Progenitor cell of endocrine pancreas (in vitro differentiated cells): ENCODE results near the gene KEAP1. TPM values are rescaled to one million over a fixed set of nuclear protein-coding genes. Genes with fewer than 3 reads are reported as not detected.
"Not testable (repeated sequence)": the region's sequence is repeated elsewhere in the genome, so short reads cannot be mapped to it uniquely, and the experiment has no call there.

Source experiments
- DNase-seq: peaks from one replicate; pipeline ENCODE4 v3.0.0; 2021; ENCODE audit warnings: low spot score; ENCODE audit not compliant: unreplicated experiment
- H3K27ac Mint-ChIP-seq: 2 replicates; pipeline ENCODE4 v1.8.0; 2021; ENCODE audit warnings: mild to moderate bottlenecking, moderate library complexity, mixed read lengths
- H3K27me3 Mint-ChIP-seq: 2 replicates; pipeline ENCODE4 v1.8.0; 2021; ENCODE audit warnings: mixed read lengths
- H3K36me3 Mint-ChIP-seq: 2 replicates; pipeline ENCODE4 v1.8.0; 2022; ENCODE audit warnings: mixed read lengths; ENCODE audit not compliant: insufficient read depth
- H3K4me1 Mint-ChIP-seq: 2 replicates; pipeline ENCODE4 v1.8.0; 2021; ENCODE audit warnings: low read depth, mixed read lengths
- H3K4me3 Mint-ChIP-seq: 2 replicates; pipeline ENCODE4 v1.8.0; 2021; ENCODE audit warnings: low read depth, mild to moderate bottlenecking, moderate library complexity, mixed read lengths
- H3K9me3 Mint-ChIP-seq: 2 replicates; pipeline ENCODE4 v1.8.0; 2021; ENCODE audit warnings: low read depth, mixed read lengths
- CTCF ChIP-seq: fragments of 200-600 bp; sonication (generic); IDR thresholded peaks from one replicate; pipeline ENCODE4 v1.5.0; 2021; ENCODE audit warnings: antibody characterized with exemption, mild to moderate bottlenecking; ENCODE audit not compliant: unreplicated experiment
- total RNA-seq: library from RNA; stranded (reverse); gene quantifications from 2 replicates; pipeline ENCODE4 v1.2.1, GENCODE V29; 2021

The KEAP1 gene
- total RNA-seq, 1 donor from 2014 or later, result 76.6 TPM

GRCh38 chr19:10462557-10462956 lies 40.6 kb downstream of the KEAP1 start:
- TF ChIP-seq CTCF, result no peak
- Mint-ChIP-seq H3K36me3 (no peaks in the 10 kb centered on the region), H3K27me3 (peaks cover 7% of the 10 kb centered on the region), H3K27ac (no peak overlapping the region), H3K4me1 (no peaks in the 10 kb centered on the region), H3K9me3 (no peaks in the 10 kb centered on the region), H3K4me3 (no peak overlapping the region)
- no peak for DNase-seq

DNA sequence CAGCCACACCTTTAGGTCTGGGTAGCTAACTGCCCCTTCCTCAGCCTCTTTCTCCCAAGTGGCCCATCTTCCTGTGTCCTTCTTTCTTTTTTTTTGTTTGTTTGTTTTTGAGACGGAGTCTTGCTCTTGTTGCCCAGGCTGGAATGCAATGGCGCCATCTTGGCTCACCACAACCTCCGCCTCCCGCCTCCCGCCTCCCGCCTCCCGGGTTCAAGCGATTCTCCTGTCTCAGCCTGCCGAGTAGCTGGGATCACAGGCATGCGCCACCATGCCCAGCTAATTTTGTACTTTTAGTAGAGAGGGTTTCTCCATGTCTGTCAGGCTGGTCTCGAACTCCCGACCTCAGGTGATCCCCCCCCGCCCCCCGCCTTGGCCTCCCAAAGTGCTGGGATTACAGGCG lies 41.1 kb downstream of the KEAP1 start:
- not testable (repeated sequence) for DNase-seq, H3K27me3 Mint-ChIP-seq, H3K27ac Mint-ChIP-seq, H3K4me1 Mint-ChIP-seq, H3K9me3 Mint-ChIP-seq, H3K36me3 Mint-ChIP-seq, H3K4me3 Mint-ChIP-seq

- Mint-ChIP-seq H3K27ac (no peak overlapping the region), H3K4me3 (peak overlapping the region; percentile 53), H3K9me3 (no peaks in the 10 kb centered on the region), H3K4me1 (no peaks in the 10 kb centered on the region), H3K27me3 (peaks cover 7% of the 10 kb centered on the region), H3K36me3 (no peaks in the 10 kb centered on the region)
- peak; percentile 90 for DNase-seq
- TF ChIP-seq CTCF, result no peak
Observed at GRCh38 chr19:10461047-10461949, 41.9 kb downstream of the KEAP1 start.

DNA sequence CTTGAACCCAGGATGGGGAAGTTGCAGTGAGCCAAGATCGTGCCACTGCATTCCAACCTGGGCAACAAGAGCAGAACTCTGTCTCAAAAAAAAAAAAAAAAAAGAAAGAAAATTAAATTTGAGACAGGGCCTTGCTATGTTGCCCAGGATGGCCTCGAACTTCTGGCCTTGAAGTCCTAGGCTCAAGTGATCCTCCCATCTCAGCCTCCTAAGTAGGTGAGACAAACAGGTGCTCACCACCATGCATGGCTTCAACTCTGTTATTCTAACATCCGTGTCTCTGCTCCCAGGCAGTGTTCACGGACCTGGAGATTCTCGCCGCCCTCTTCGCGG lies 42.5 kb downstream of the KEAP1 start:
- DNase-seq, result no peak
- Mint-ChIP-seq H3K27me3 (peaks cover 10% of the 10 kb centered on the region), H3K36me3 (no peaks in the 10 kb centered on the region), H3K4me1 (no peaks in the 10 kb centered on the region), H3K27ac (no peak overlapping the region), H3K4me3 (no peak overlapping the region), H3K9me3 (no peaks in the 10 kb centered on the region)
- TF ChIP-seq CTCF, result no peak

GRCh38 chr19:10458733-10459132 lies 44.4 kb downstream of the KEAP1 start:
- not testable (repeated sequence) for DNase-seq, H3K4me3 Mint-ChIP-seq, H3K27me3 Mint-ChIP-seq, H3K9me3 Mint-ChIP-seq, H3K4me1 Mint-ChIP-seq, H3K27ac Mint-ChIP-seq, H3K36me3 Mint-ChIP-seq

DNA sequence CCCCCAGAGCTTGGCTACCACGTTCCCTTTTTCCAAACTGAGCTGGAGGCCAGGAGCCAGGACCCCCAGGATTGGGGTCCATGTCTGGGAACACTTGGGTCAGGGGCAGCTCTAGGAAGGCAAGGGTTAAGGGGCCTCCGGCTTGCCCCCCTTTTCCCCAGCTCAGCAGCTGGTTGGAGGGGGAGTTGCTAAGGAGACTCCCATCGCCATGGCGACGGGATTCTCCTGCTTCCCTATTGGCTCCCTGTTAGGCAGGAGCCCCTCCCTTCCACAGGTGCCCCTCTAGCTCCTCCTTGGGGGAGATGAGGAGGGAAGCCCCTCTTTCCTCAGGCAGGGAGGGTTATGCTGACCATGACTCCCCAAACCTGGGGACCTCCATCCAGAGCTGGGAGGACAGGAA lies 48.9 kb downstream of the KEAP1 start:
- TF ChIP-seq CTCF, result no peak
- Mint-ChIP-seq H3K4me1 (no peaks in the 10 kb centered on the region), H3K4me3 (no peak overlapping the region), H3K36me3 (no peaks in the 10 kb centered on the region), H3K27me3 (peaks cover 24% of the 10 kb centered on the region), H3K9me3 (no peaks in the 10 kb centered on the region), H3K27ac (no peak overlapping the region)
- peak; percentile 18 for DNase-seq
